Right kidney (tissue), 9 donors: Measurements from ENCODE around the gene SCART1.
"Not testable (repeated sequence)": the region's sequence is repeated elsewhere in the genome, so short reads cannot be mapped to it uniquely, and the experiment has no call there.

ENCODE experiments used
- DNase-seq: peaks from one replicate; pipeline ENCODE4 v3.0.0-alpha.2; 2016
- long read RNA-seq, 8 donors: transcript quantifications; one replicate each; lab custom pipeline, GENCODE V29; 2026

The SCART1 gene
- long read RNA-seq, donor 1 = 0 reads
- long read RNA-seq, donor 2 = 0 reads
- long read RNA-seq, donor 3 = 0 reads
- long read RNA-seq, donor 4, partial matches to known transcripts = 0 of 1 reads
- long read RNA-seq, donor 4, other reads (novel, unspliced or antisense) = 0 of 1 reads
- long read RNA-seq, donor 5 = 0 reads
- long read RNA-seq, donor 6 = 0 reads
- long read RNA-seq, donor 7 = 0 reads
- long read RNA-seq, donor 8 = 0 reads

DNA sequence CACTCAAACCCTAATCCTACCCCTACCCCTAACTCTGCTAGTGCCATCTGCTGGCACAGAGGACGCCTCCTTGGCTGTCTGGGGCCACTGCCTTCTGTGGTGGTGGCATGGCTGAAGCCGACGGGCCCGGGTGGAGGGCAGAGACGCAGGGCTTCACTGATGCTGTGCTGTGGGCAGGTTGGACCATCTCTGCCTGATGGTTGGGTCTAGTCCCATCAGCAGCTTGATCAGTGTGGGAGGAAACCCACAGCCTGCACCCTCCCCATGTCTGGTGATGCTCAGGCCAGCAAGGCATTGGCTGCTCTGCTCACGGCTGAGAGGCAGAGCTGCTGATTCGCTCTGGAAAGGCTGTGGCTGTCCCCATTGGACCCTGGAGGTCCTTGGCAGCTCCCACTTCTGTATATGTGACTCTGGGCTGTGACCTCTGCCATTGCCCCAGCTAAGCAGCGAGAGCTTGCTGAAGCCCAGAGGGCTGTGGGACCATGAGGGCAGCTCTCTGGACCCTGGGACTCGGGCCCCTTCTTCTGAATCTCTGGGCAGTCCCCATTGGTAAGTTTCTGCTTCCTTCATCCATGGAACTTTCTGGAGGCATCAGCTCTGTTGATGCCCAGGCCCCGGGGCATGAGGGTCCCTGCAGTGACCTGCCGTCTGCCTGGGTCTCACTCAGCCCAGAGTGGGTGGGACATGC is at the start of gene SCART1:
SCART1 (plus strand) TSS at position 430 of the 688 bp plus-strand sequence; CDS start at position 483, 53 bp downstream.
- no peak for DNase-seq

- DNase-seq = no peak
Observed at GRCh38 chr10:133405272-133405671, 48.5 kb upstream of the SCART1 start.

- DNase-seq = no peak
Observed at GRCh38 chr10:133405844-133406527, 47.8 kb upstream of the SCART1 start.

DNA sequence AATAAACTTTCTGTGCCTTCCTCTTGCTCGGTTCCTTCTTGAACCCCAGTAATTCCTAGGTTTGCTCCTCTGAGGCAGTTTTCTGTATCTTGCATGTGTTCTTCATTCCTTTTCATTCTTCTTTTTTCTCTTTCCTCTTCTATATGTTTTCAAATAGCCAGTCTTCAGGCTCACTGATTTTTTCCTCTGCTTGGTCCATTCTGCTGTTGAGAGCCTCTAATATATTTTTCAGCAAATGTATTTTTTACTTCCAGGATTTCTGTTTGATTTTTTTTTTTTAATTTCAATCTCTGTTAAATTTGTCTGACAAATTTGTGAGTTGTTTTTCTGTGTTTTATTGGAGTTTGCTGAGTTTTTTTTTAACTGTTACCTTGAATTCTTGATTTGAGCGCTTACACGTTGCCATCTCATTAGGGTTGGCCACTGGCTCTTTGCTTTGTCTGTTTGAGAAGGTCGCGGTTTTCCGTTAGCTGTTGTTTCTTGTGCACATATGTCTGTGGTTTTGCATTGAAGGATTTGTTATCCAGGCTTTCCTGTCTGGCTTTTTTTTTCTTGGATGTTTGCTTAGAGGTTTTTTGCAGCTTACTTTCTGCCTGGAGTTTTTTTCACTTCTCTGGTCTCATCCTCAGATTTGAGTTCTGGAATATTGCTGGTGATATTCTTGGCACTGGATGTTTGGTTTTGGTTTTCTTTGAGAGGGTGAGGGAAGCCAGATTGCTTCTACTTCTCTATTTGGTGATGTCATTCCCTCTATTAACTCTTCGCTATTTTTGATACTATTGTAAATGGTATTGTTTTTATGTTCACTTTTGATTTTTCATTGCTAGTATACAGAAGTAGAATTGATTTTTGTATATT is 42.0 kb upstream of the SCART1 start:
- no peak for DNase-seq

GRCh38 chr10:133412381-133412711 is 41.4 kb upstream of the SCART1 start:
- no peak for DNase-seq

- not testable (repeated sequence) for DNase-seq
Observed at GRCh38 chr10:133414401-133414800, 39.3 kb upstream of the SCART1 start.

GRCh38 chr10:133415752-133416151 is 38.0 kb upstream of the SCART1 start:
- DNase-seq = no peak

GRCh38 chr10:133418289-133418993 is 35.3 kb upstream of the SCART1 start:
- no peak for DNase-seq

GRCh38 chr10:133419211-133419950 is 34.4 kb upstream of the SCART1 start:
- no peak for DNase-seq

GRCh38 chr10:133420028-133420427 is 33.7 kb upstream of the SCART1 start:
- no peak for DNase-seq

DNA sequence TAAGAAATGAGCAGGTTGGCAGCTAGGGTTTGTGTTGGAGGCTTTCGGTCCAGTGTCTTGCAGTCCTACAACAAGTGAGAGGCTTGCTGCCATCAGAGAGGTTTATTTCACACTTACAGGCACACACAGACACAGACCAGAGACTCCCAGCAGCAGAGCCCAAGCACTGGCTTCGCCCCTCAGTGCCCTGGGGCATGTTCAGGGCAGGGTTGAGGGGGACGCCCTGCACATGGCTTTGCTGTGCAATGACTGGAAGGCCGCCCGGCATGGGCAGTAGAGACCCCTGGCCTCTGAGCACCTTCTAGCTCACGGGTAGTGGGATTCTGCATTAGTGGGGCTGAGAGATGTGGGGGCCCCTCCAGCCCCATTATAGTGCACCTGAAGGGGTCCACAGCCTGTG is 33.2 kb upstream of the SCART1 start:
- no peak for DNase-seq

DNA sequence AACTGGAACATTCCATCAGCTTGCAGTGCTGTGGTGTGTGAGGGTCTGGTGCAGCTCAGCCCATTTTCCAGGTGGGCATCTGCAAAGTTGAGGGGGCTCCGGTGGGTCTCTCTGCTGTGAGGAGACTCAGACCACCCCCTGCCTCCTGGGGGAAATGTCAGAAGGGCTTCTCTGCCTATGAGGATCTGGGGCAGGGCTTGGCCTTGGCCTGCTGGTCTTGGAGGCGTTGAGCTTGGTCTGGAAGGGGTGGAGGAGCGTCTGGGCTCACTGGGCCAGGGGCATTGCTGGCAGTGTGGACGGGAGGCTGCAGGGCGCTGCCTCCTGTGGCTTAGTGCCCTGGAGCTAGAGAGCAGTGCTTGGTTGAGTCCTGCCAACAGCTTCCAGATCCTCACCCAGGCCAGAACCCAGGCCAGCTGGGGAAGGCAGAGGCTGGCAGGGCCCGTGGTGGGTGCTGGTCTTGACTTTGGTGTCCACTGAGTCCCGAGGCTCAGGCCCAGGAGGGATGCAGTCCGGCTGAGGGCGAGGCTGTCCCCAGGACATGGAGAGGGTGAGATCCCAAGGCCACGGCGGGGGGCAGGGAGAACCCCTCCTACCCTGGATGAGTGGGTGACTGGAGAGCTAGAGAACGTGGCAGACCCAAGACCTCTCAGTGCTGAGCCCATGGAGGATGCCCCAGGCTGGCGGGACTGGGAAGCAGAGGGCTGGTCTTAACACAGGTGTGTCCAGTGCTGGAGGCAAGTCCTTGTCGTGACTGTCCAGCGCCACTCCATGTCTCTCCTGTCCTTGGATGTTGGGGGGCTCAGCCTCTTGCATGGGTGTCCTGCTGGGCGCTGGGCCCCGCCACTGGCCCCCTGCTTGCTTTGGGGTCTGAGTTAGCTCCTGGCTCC is 32.2 kb upstream of the SCART1 start:
- DNase-seq = peak; percentile 13

DNA sequence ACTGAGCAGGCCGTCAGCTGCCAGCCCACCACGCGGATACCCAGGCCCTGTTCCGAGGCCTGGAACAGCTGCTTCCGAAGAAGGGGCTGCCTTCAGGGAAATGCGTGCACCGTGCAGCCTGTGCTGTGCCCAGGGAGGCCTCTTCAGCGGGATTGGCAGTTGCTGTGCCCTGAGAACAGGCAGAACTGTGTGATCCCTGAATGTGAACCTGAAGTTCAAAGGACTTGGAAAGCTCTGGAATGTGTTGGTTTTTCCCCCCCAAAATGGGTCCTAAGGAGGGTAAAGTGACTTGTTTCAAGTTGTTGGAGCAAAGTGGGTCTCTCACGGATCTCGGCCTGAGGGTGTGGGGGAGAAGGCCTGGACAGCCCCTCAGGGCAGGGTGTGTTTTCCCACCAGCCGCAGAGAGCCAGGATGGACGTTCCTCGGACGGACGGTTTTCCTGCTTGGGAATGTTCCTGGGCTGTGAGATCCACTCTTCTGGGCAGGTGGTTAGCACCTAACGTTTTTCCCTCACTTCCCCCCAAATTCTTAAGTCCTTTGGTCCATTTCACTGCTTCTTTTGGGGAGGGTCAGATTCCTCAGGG is 31.4 kb upstream of the SCART1 start:
- DNase-seq = peak; percentile 12

- peak; percentile 44 for DNase-seq
Observed at GRCh38 chr10:133422807-133423771, 30.7 kb upstream of the SCART1 start.

DNA sequence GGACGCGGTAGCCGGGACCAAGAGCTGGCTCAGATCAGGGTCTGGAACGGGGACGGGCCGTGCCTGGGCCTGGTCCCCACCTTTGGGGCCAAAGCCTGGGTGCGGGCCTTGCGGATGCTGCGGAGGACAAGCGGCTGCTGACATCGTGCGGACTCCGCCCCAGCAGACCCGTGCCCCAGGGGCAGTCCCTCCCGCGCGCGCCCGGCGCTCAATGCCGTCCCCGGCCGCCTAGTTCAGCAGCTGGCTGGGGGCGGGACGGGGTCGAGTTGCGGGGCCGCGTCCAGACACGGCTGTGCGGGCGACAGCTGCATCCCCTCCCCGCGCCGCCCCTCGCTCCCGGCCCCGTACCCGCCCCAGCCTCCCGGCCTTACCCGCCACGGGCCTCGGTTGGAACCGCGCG is 29.6 kb upstream of the SCART1 start:
- not testable (repeated sequence) for DNase-seq

- not testable (repeated sequence) for DNase-seq
Observed at GRCh38 chr10:133424601-133425000, 29.1 kb upstream of the SCART1 start, which contains the start of gene SPRN. SPRN (minus strand) TSS chr10:133424625; CDS start chr10:133423681, 944 bp downstream.

DNA sequence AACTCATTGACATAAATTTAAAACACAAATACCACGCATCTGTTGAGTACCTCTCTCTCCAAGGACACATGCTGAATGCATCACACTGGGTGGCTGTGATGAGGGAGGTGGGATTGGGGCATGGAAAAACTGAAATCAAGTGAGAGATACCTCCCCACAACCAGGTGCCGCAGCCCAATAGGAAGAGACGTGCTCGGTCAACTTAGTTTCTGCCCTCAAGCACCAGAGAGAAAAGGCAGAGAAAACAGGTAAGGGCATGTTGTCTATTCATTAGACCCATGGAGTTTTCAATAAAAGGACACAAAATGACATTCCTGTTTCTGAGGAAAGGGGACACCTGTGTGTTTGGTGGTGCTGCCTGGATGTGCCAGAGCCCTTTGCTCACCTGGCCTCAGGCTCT is 24.2 kb upstream of the SCART1 start:
- not testable (repeated sequence) for DNase-seq

DNA sequence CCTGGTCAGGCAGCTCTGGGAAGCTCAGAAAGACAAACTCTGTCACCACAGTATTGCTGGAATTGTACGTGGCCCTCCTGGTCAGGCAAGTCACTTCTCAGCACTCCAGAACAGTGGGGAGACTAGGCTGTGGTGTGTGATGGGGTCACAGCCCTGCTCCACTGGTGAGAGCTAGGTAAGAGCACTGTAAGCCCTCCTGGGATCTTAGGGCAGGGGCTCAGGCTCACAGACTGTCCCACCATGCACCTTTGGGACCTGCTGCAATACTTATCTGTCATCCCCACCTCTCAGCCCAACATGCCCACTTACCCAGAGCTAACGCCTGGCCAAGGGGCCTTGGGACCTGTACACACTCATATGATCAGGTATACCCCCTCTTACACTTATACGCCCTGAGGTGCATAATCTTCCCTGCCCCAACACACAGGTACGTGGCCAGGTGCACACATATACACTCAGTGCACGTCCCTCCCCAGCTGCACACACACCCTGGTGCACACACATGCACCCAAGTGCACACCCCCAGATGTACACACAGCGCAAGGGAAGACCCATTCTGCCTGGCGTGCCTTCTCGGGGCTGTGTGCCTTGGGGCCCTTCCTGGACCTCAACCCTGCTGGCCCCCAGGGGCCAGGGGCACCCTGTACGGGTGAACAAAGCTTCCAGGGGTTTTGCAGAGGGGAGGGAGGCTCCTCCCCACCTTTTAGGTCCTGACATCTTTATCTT is 21.7 kb upstream of the SCART1 start:
- DNase-seq = not testable (repeated sequence)
